ENCODE results near the gene RNF224.
"Not testable (repeated sequence)": the region's sequence is repeated elsewhere in the genome, so short reads cannot be mapped to it uniquely, and the experiment has no call there.

Gene RNF224

DNA sequence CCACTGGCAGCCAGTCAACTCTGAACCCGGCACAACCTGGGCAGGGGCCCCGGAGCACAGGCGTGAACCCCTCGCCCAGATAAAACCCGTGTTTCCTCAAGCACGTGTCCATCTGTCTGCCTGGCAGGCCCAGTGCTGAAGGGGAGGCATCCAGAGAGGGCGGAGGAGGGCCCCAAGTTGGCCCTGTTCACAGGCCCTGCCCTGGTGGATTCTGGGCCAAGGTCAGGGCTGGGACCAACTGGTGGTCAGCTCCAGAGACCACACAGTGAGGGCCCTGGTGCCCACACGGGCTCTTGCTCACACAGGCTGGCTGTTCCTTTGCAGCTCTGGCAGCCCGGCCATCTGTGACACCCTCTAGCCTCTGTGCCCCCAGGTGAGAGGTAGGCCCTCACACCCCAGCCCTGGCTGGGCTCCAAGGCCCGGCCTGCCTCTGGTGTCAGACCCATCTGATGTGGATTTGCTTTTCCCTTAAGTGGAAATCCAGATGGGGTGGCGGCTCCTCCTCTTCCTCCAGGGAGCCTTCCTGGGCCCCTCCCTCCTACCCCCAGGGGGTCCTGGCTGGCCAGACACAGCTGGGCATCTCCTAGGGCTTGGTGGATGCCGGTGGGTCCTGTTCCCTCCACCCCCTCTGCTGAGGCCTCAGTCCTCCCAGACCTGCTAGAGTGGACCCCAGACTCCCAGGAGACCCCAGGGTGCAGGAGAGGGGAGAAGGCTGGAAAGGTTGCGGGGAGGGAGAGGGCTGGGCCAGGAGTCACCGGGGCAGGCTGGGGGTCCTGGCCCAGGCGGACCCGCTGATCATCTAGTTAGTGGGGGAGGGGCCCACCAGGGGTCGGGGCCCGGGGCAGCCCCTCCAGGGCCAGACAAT is 23.3 kb downstream of the RNF224 start:
- H3K27me3 Mint-ChIP-seq, result peaks cover 6% of the 10 kb centered on the region
- intact Hi-C loops (cut with micrococcal nuclease), result no loop called here
- H3K27ac Mint-ChIP-seq, result peak overlapping the region; percentile 18
- H3K4me3 Mint-ChIP-seq, result no peak overlapping the region
- H3K9me3 Mint-ChIP-seq, result no peaks in the 10 kb centered on the region
- H3K36me3 Mint-ChIP-seq (ENCODE audit: low read depth), result no peaks in the 10 kb centered on the region
- peaks cover 14% of the 10 kb centered on the region for H3K4me1 Mint-ChIP-seq (ENCODE audit: low read depth)

DNA sequence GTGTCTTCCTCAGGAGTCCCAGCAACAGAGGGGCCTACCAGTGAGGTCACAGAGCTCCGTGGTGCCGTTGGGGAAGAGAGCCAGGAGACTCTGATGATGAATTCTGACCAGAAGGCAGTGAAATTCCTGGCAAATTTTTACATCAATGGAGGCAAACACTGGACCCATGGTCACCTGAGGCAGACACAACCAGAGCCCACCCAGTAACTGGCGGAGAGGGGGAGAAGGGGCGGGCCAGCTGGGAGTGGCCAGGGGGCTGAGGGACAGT is 23.8 kb downstream of the RNF224 start, which contains the start of gene STPG3:
STPG3 (plus strand) TSS at position 93 of the 268 bp plus-strand sequence; CDS start at position 94, 1 bp downstream.
- no peaks in the 10 kb centered on the region for H3K9me3 Mint-ChIP-seq
- intact Hi-C loops (cut with micrococcal nuclease), result no loop called here
- H3K36me3 Mint-ChIP-seq (ENCODE audit: low read depth), result peaks cover 4% of the 10 kb centered on the region
- H3K4me3 Mint-ChIP-seq, result no peak within 1 kb of the TSS
- H3K27ac Mint-ChIP-seq, result peak within 1 kb of the TSS; percentile 18
- H3K27me3 Mint-ChIP-seq, result peaks cover 6% of the 10 kb centered on the region
- H3K4me1 Mint-ChIP-seq (ENCODE audit: low read depth), result peaks cover 19% of the 10 kb centered on the region

DNA sequence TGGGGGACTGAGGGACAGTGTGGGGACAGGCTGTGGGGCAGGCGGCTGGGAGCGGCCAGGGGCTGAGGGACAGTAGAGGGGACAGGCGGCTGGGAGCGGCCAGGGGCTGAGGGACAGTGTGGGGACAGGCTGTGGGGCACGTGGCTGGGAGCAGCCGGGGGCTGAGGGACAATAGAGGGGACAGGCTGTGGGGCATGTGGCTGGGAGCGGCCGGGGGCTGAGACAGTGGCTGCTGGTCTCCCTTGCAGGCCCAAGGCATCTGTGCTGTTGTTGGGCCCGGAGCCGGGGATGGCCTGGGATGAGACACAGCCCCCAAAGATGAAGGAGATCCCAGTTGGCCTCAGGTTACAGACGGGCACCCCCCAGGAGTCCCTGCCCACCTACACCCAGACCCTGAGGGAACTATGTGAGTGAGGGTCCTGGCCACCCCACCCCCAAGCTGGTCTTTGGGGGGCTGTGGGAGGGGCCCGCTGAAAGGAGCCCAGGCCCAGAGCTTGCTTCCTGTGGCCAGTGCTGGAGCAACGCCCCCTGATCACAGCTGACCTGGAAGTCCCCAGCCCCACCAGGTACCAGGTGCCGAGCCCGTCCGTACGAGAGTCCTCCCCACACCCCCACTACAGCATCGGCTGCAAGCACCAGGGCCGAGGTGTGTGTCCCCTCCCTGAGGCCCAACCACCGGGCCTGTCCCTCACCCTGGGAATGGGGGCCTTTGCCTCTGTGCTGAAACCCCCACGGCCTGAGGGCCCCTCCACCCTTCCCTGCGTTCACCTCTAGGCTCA is 24.4 kb downstream of the RNF224 start:
- Mint-ChIP-seq H3K36me3 (ENCODE audit: low read depth) (peaks cover 9% of the 10 kb centered on the region), H3K27ac (peak overlapping the region; percentile 18), H3K9me3 (no peaks in the 10 kb centered on the region), H3K4me1 (ENCODE audit: low read depth) (peaks cover 24% of the 10 kb centered on the region), H3K27me3 (peaks cover 6% of the 10 kb centered on the region), H3K4me3 (no peak overlapping the region)
- intact Hi-C loops (cut with micrococcal nuclease), result no loop called here

DNA sequence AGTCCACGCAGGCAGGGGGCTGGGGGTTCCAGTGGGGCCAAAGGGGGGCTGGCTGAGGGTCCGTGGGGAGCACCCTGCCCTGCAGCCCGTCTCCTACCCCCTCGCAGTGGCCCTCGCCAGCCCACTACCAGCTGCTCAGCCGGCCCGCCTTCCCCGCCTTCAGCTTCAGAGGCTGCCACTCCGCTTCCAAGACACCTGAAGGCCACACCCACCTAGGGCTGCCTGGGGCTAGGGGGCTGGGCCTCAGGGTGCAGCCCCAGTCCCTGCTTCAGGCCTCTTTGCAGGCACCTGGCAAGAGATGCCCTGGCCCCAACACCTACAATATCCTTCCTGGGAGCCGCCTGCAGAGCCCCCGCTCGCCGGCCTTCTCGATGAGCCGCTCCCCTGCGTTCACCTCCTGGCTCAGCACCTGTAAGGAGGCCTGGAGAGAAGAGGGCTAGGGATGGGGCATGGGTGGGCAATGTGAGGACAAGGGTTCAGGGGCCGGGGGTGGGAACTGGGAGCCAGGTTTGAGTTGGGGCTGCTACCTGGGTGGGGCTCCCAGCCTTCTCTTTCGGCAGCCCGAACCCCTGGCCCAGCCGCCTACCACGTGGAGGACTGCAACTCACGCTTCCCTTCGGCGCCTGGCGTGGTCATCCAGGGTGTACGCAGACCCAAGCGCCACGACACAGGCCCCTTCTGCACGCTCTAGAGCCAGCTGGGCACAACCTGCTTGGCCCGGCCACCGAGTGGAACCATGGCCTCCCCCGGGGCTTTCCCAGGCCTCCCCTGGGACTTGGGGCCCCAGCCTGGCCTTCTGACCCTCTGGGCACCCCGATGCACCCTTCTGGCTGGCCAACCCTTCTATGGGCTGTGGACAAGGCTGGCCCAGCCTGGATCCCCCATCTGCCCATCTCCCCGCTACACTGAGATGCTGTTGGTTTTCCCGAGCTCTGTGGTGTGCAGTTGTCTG is 25.5 kb downstream of the RNF224 start:
- Mint-ChIP-seq H3K9me3 (no peaks in the 10 kb centered on the region), H3K4me3 (no peak overlapping the region), H3K27me3 (peaks cover 6% of the 10 kb centered on the region), H3K27ac (no peak overlapping the region), H3K36me3 (ENCODE audit: low read depth) (peaks cover 21% of the 10 kb centered on the region), H3K4me1 (ENCODE audit: low read depth) (peaks cover 32% of the 10 kb centered on the region)
- intact Hi-C loops (cut with micrococcal nuclease), result no loop called here

DNA sequence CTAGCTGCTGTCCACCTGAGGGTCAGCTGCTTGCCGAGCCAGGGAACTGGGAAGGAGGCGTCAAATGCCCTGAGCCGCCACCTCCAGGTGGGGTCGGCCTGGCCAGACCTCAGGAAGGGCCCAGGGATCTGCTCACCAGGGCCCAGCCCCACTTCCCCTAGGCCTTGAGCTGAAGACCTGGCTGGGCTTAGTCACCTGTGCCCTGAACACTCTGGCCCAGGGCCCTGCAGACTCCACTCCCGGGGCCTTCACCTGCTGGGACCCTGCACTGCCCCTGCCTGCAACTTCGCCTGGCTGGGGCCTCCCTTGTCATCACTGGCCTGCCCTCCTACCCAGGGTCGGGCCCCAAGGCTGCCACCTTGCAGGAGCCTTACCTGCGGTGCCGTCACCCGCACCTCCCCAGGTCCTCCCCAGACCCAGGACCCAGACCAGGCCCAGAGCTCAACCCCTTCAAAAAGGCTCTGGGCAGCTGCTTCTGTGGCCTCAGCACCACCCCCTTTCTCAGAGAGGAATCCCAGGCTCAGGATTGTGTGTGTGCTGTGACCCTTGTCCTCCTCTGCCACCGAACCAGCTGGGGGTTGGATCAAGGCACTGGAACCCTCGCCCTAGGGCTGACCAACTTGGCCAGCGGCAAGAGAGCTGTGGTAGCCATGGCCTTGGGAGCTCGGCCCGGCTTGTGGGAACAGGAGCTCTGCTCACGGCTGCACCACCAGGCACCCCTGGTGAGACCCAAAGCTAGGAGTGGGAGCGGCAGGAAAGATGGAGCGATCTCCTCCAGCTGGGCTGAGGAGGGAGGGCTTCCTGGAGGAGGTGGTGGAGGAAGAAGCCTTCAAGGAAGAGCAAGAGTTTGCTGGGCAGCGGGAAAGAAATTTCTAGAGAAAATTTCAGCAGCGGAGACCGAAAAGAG is 26.7 kb downstream of the RNF224 start:
- peaks cover 32% of the 10 kb centered on the region for H3K36me3 Mint-ChIP-seq (ENCODE audit: low read depth)
- peaks cover 36% of the 10 kb centered on the region for H3K4me1 Mint-ChIP-seq (ENCODE audit: low read depth)
- no peaks in the 10 kb centered on the region for H3K9me3 Mint-ChIP-seq
- intact Hi-C loops (cut with micrococcal nuclease), result no loop called here
- peak overlapping the region; percentile 78 for H3K27ac Mint-ChIP-seq
- H3K27me3 Mint-ChIP-seq, result peaks cover 6% of the 10 kb centered on the region
- peak overlapping the region; percentile 78 for H3K4me3 Mint-ChIP-seq

DNA sequence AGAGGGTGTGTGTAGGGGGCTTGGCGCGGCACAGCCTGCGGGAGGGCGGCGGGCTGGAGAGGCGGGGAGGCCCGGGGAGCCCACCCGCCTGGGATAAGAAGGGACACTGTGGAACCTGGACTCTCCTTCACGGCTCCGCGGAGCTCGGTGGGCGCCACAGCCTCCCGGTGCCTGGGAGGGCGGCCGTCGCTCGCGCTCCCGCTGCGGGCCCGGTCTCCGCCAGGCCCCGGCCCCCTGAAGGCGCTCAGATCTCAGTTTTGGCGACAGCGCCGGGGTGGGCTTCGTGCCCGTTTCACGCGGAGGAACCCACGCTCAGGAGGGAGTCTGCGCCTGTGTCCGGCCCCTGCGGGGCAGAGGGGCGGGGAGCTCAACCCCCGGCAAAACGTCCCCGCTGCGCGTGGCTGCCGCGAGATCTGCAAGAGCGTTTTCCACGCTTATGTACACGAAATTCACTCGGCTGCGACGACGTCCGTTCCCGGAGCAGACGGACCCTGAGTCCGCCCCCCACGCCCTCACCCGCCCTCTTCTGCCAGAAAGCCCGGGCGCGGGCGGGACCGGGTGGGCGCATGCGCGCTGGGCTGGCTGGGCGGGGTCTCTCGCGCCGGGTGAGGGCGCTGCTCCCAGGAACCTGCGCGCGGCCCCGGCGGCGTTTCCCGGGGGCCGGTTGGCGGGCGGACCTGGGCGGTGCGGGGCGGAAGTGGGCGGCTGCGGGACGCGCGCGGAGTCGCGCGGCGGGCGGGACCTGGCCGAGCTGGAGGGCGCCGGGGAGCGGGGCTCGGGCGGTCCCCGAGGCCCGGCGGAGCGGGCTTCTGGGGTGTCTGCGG is 27.5 kb downstream of the RNF224 start, which contains the start of gene NELFB:
NELFB (plus strand) TSS at position 704 of the 824 bp plus-strand sequence.
- peaks cover 6% of the 10 kb centered on the region for H3K27me3 Mint-ChIP-seq
- H3K4me3 Mint-ChIP-seq, result peak within 1 kb of the TSS; percentile 78

DNA sequence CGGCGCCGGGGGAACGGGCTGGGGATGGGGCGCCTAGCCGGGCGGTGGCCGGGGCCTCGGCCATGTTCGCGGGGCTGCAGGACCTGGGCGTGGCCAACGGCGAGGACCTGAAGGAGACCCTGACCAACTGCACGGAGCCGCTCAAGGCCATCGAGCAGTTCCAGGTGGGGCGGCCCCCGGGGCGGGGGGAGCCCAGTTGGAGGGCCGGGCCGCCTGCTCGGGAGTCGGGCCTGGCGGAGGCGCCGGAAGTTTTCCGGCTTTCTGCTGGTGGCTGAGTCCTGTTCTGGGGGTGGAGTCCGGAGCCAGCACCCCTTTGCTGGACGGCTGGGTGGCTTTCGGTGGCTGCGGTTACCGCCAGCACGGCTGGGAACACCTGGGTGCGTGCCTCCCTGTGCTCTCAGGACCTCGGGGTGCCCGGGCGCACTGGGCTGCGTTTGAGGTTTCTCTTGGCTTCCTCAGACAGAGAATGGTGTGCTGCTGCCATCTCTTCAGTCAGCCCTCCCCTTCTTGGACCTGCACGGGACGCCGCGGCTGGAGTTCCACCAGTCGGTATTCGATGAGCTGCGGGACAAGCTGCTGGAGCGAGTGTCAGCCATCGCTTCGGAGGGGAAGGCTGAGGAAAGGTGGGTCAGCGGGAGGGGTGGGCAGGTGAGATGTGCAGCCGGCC is 28.3 kb downstream of the RNF224 start:
- peaks cover 6% of the 10 kb centered on the region for H3K27me3 Mint-ChIP-seq
- intact Hi-C loops (cut with micrococcal nuclease), result loop anchor here (1.0 kb wide), 1 partner anchor 14 kb away; the partner anchor contains the start of gene TUBB4B
- peak overlapping the region; percentile 78 for H3K27ac Mint-ChIP-seq
- H3K4me1 Mint-ChIP-seq (ENCODE audit: low read depth), result peaks cover 40% of the 10 kb centered on the region
- H3K4me3 Mint-ChIP-seq, result peak overlapping the region; percentile 78
- no peaks in the 10 kb centered on the region for H3K9me3 Mint-ChIP-seq
- H3K36me3 Mint-ChIP-seq (ENCODE audit: low read depth), result peaks cover 44% of the 10 kb centered on the region

More for the DNA sequence above, 27.5 kb downstream of the RNF224 start, which contains the start of gene NELFB:
- Mint-ChIP-seq H3K27ac (peak within 1 kb of the TSS; percentile 78), H3K4me1 (ENCODE audit: low read depth) (peaks cover 40% of the 10 kb centered on the region), H3K36me3 (ENCODE audit: low read depth) (peaks cover 41% of the 10 kb centered on the region), H3K9me3 (no peaks in the 10 kb centered on the region)
- intact Hi-C loops (cut with micrococcal nuclease), result loop anchor here (1.0 kb wide), 1 partner anchor 14 kb away; the partner anchor contains the start of gene TUBB4B

DNA sequence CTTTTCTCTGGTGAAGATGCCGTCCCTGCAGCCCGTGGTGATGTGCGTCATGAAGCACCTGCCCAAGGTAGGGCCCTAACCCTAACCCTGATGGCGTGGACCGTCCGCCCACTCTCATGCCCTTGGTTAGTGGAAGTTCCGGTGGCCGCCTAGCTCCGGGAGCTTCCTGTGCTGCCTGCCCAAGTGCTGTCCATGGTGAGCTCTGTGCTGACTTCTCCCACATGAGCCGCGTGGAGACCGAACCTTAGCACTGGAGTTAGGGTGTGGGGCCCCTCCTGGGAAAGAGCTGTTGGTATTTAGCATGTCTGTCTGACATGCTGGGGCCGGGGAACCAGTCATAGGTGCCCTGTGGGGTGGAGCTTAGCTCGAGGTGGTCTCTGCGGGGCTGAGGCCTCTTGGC is 29.1 kb downstream of the RNF224 start:
- peaks cover 40% of the 10 kb centered on the region for H3K4me1 Mint-ChIP-seq (ENCODE audit: low read depth)
- H3K27me3 Mint-ChIP-seq, result peaks cover 6% of the 10 kb centered on the region
- peaks cover 50% of the 10 kb centered on the region for H3K36me3 Mint-ChIP-seq (ENCODE audit: low read depth)
- H3K4me3 Mint-ChIP-seq, result peak overlapping the region; percentile 78
- H3K9me3 Mint-ChIP-seq, result no peaks in the 10 kb centered on the region
- H3K27ac Mint-ChIP-seq, result no peak overlapping the region
- intact Hi-C loops (cut with micrococcal nuclease), result no loop called here

DNA sequence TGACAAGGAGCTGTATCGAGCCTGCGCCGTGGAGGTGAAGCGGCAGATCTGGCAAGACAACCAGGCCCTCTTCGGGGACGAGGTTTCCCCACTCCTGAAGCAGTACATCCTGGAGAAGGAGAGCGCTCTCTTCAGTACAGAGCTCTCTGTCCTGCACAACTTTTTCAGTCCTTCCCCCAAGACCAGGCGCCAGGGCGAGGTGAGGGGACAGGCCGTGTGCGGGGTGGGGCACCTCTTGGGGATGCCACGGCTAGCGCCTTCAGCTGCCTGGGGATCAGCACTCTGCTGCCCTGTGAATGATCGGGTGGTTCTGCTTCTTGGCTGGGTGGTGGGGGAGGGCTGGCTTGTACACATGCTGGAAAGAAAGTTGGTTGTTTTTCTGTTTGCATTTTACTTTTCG is 29.6 kb downstream of the RNF224 start:
- Mint-ChIP-seq H3K27ac (no peak overlapping the region), H3K4me3 (no peak overlapping the region), H3K9me3 (no peaks in the 10 kb centered on the region), H3K27me3 (peaks cover 6% of the 10 kb centered on the region), H3K4me1 (ENCODE audit: low read depth) (peaks cover 45% of the 10 kb centered on the region), H3K36me3 (ENCODE audit: low read depth) (peaks cover 55% of the 10 kb centered on the region)
- intact Hi-C loops (cut with micrococcal nuclease), result no loop called here

DNA sequence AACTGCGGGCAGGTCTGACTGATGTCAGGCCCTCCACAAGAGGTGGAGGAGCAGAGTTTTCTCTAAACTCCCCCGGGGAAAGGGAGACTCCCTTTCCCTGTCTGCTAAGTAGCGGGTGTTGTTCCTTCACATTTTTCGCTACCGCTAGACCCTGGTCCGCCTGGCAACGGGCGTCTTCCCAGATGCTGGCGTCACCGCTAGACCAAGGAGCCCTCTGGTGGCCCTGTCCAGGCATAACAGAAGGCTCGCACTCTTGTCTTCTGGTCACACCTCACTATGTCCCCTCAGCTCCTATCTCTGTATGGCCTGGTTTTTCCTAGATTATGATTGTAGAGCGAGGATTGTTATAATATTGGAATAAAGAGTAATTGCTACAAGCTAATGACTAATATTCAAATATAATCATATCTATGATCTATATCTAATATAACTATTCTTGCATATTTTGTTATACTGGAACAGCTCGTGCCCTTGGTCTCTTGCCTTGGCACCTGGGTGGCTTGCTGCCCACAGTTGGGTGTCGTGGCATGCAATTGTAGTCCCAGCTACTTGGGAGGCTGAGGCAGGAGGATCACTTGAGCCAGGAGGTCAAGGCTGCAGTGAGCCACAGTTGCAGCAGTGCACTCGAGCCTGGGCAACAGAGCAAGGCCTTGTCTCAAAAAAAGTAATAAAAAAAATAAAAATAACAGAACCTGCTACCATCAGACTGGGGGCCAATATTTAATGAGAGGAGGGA is 35.0 kb downstream of the RNF224 start:
- H3K9me3 Mint-ChIP-seq; H3K4me3 Mint-ChIP-seq; H3K27me3 Mint-ChIP-seq; intact Hi-C loops (cut with micrococcal nuclease): not testable (repeated sequence)
- H3K36me3 Mint-ChIP-seq (ENCODE audit: low read depth), result peaks cover 91% of the 10 kb centered on the region
- peaks cover 27% of the 10 kb centered on the region for H3K4me1 Mint-ChIP-seq (ENCODE audit: low read depth)
- H3K27ac Mint-ChIP-seq, result peak overlapping the region; percentile 3

DNA sequence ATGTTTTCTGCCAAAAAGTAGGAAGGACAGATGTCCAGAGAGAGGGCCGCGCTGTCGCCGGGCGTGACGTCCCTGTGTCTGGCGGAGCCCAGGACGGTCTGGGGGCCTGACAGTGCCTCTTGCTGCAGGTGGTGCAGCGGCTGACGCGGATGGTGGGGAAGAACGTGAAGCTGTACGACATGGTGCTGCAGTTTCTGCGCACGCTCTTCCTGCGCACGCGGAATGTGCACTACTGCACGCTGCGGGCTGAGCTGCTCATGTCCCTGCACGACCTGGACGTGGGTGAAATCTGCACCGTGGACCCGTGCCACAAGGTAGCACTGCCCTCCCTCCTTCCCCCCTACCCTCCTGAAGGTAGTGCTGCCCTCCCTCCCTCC is 35.6 kb downstream of the RNF224 start:
- Mint-ChIP-seq H3K27ac (no peak overlapping the region), H3K9me3 (no peaks in the 10 kb centered on the region), H3K4me3 (no peak overlapping the region), H3K36me3 (ENCODE audit: low read depth) (peaks cover 91% of the 10 kb centered on the region), H3K4me1 (ENCODE audit: low read depth) (peaks cover 30% of the 10 kb centered on the region), H3K27me3 (no peaks in the 10 kb centered on the region)
- intact Hi-C loops (cut with micrococcal nuclease), result no loop called here

All from dendritic cell treated with granulocyte-macrophage colony-stimulating factor and Interleukin-4, amounts not matched to agents 40 ng/mL and 50 ng/mL, for 4 days (primary cell).